Hepatic stellate cell (primary cell): Measurements from ENCODE around the gene ANGPTL8.

Source experiments
- DNase-seq: peaks from one replicate; pipeline ENCODE4 v3.0.0; 2011; ENCODE audit warnings: low spot score

Gene ANGPTL8

GRCh38 chr19:11236324-11237301 is 2.8 kb upstream of the ANGPTL8 start:
- no peak for DNase-seq

GRCh38 chr19:11237321-11237720 is 2.1 kb upstream of the ANGPTL8 start:
- no peak for DNase-seq

- no peak for DNase-seq
These were observed 1.4 kb upstream of the ANGPTL8 start for GRCh38 chr19:11238041-11238440.

GRCh38 chr19:11238781-11239376 is 540 bp upstream of the ANGPTL8 start:
- no peak for DNase-seq

- no peak for DNase-seq
These were observed 607 bp downstream of the ANGPTL8 start for GRCh38 chr19:11240008-11240444.

GRCh38 chr19:11242025-11242424 is 2.6 kb downstream of the ANGPTL8 start:
- no peak for DNase-seq

- peak; percentile 99 for DNase-seq
These were observed 3.7 kb downstream of the ANGPTL8 start for GRCh38 chr19:11242864-11243797.

GRCh38 chr19:11243798-11244169 is 4.4 kb downstream of the ANGPTL8 start:
- DNase-seq, result no peak

GRCh38 chr19:11244846-11245589 is 5.6 kb downstream of the ANGPTL8 start:
- DNase-seq, result no peak

GRCh38 chr19:11246941-11247340 is 7.5 kb downstream of the ANGPTL8 start:
- DNase-seq, result no peak

- DNase-seq, result no peak
These were observed 8.0 kb downstream of the ANGPTL8 start for GRCh38 chr19:11247391-11247790.

GRCh38 chr19:11247934-11248333 is 8.5 kb downstream of the ANGPTL8 start:
- no peak for DNase-seq

GRCh38 chr19:11248852-11249251 is 9.4 kb downstream of the ANGPTL8 start:
- no peak for DNase-seq

GRCh38 chr19:11251217-11251616 is 11.8 kb downstream of the ANGPTL8 start:
- no peak for DNase-seq

- DNase-seq, result no peak
These were observed 12.4 kb downstream of the ANGPTL8 start for GRCh38 chr19:11251650-11252314.

- no peak for DNase-seq
These were observed 13.4 kb downstream of the ANGPTL8 start for GRCh38 chr19:11252665-11253355.

- DNase-seq, result no peak
These were observed 15.2 kb downstream of the ANGPTL8 start for GRCh38 chr19:11254666-11255065.

- no peak for DNase-seq
These were observed 16.8 kb downstream of the ANGPTL8 start for GRCh38 chr19:11256189-11256588.

- no peak for DNase-seq
These were observed 18.5 kb downstream of the ANGPTL8 start for GRCh38 chr19:11257846-11258380.

GRCh38 chr19:11260996-11261395 is 21.6 kb downstream of the ANGPTL8 start:
- DNase-seq, result no peak
